ENCODE measurements around the gene ITLN2. TPM values are rescaled to one million over a fixed set of nuclear protein-coding genes. Genes with fewer than 3 reads are reported as not detected.

Gene ITLN2
- total and polyA plus RNA-seq, 2 experiments from 2014 or later, result not detected

DNA sequence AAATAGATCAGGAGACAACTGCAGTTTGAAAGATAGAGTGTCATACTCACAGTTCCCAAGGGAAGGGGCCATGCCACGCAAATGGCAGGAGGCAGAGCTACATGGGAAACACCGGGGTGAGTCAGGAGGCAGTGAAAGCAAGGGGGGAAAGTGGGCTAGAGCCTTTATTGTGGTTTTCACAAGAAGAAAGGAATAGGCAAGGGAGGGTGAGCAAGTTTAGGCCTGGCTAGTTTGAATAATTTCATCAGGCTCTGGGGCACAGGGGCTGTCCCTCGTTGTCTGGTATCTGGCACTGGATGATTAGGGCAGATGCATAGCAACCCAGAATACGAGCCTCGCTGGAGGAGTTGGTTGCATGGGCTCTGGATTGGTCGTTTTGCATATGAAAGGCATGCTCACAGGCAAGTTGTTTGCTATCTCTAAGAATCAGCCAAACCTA, 17.0 kb upstream of the ITLN2 start:
- H4K20me1 ChIP-seq (ENCODE audit: insufficient read depth), result no peaks in the 10 kb centered on the region
- in situ Hi-C loops (cut with MboI), result no loop called here
- DNase-seq, result no peak
- no peaks in the 10 kb centered on the region for H3K9me2 ChIP-seq (ENCODE audit: insufficient read depth)
- H3K4me1 ChIP-seq (ENCODE audit: insufficient read depth), result no peaks in the 10 kb centered on the region
- H3K4me2 ChIP-seq (ENCODE audit: unreplicated experiment), result no peak overlapping the region
- H3F3A ChIP-seq (ENCODE audit: insufficient read depth), result no peaks in the 10 kb centered on the region
- TF ChIP-seq EZH2phosphoT487 (IDR thresholded peaks at IDR 0.05; ENCODE audit: insufficient read depth, low read depth), result no peak
- no peak for TF ChIP-seq EZH2 (IDR thresholded peaks at IDR 0.05; ENCODE audit: insufficient read depth, poor library complexity, severe bottlenecking)
- no peaks in the 10 kb centered on the region for H3K36me3 ChIP-seq (ENCODE audit: low read depth)
- no peak overlapping the region for H3K4me3 ChIP-seq
- H3K27me3 ChIP-seq (replicated peaks; ENCODE audit: insufficient read depth), result peaks cover 14% of the 10 kb centered on the region; the same call in 1 of the 2 replicates
- 18 to 19% methylated on average over 6 of the region's 6 CpGs for WGBS, 2 experiments (ENCODE audit: low coverage in 1 of 2, low lambda C conversion rate in 2 of 2, missing lambda C conversion rate in 2 of 2)
- H3K79me2 ChIP-seq (ENCODE audit: insufficient read depth), result no peaks in the 10 kb centered on the region
- H3K9ac ChIP-seq, result no peak overlapping the region
- H3K9me3 ChIP-seq (ENCODE audit: low read depth), result no peaks in the 10 kb centered on the region
- no peak overlapping the region for H3K27ac ChIP-seq
- no peak overlapping the region for H2AFZ ChIP-seq

GRCh38 chr1:160963521-160963920, 8.9 kb upstream of the ITLN2 start:
- WGBS, 2 experiments (ENCODE audit: low coverage in 1 of 2, low lambda C conversion rate in 2 of 2, missing lambda C conversion rate in 2 of 2), result 5 to 6% methylated on average over 4 of the region's 4 CpGs
- Histone ChIP-seq H3K4me3 (no peak overlapping the region), H3K9me2 (ENCODE audit: insufficient read depth) (no peaks in the 10 kb centered on the region), H3K27ac (no peak overlapping the region), H3F3A (ENCODE audit: insufficient read depth) (no peaks in the 10 kb centered on the region), H3K4me2 (ENCODE audit: unreplicated experiment) (no peak overlapping the region), H3K36me3 (ENCODE audit: low read depth) (no peaks in the 10 kb centered on the region), H4K20me1 (ENCODE audit: insufficient read depth) (no peaks in the 10 kb centered on the region), H2AFZ (no peak overlapping the region), H3K4me1 (ENCODE audit: insufficient read depth) (no peaks in the 10 kb centered on the region), H3K27me3 (replicated peaks; ENCODE audit: insufficient read depth) (peaks cover 5% of the 10 kb centered on the region; the same call in 1 of the 2 replicates), H3K9me3 (ENCODE audit: low read depth) (no peaks in the 10 kb centered on the region), H3K9ac (no peak overlapping the region), H3K79me2 (ENCODE audit: insufficient read depth) (no peaks in the 10 kb centered on the region)
- TF ChIP-seq EZH2 (IDR thresholded peaks at IDR 0.05; ENCODE audit: insufficient read depth, poor library complexity, severe bottlenecking) (no peak), EZH2phosphoT487 (IDR thresholded peaks at IDR 0.05; ENCODE audit: insufficient read depth, low read depth) (no peak)
- in situ Hi-C loops (cut with MboI), result no loop called here
- no peak for DNase-seq

GRCh38 chr1:160961419-160961818, 6.8 kb upstream of the ITLN2 start:
- no peak overlapping the region for H3K4me3 ChIP-seq
- H3K27me3 ChIP-seq (replicated peaks; ENCODE audit: insufficient read depth), result peaks cover 8% of the 10 kb centered on the region; the same call in 1 of the 2 replicates
- no peaks in the 10 kb centered on the region for H4K20me1 ChIP-seq (ENCODE audit: insufficient read depth)
- H3K27ac ChIP-seq, result no peak overlapping the region
- WGBS, 2 experiments (ENCODE audit: low coverage in 1 of 2, low lambda C conversion rate in 2 of 2, missing lambda C conversion rate in 2 of 2), result 0 to 11% methylated on average over 1 of the region's 1 CpG
- H3K4me2 ChIP-seq (ENCODE audit: unreplicated experiment), result no peak overlapping the region
- H2AFZ ChIP-seq, result no peak overlapping the region
- in situ Hi-C loops (cut with MboI), result no loop called here
- no peaks in the 10 kb centered on the region for H3K9me2 ChIP-seq (ENCODE audit: insufficient read depth)
- H3K36me3 ChIP-seq (ENCODE audit: low read depth), result no peaks in the 10 kb centered on the region
- no peak for DNase-seq
- H3K79me2 ChIP-seq (ENCODE audit: insufficient read depth), result no peaks in the 10 kb centered on the region
- no peaks in the 10 kb centered on the region for H3F3A ChIP-seq (ENCODE audit: insufficient read depth)
- TF ChIP-seq EZH2phosphoT487 (IDR thresholded peaks at IDR 0.05; ENCODE audit: insufficient read depth, low read depth) (no peak), EZH2 (IDR thresholded peaks at IDR 0.05; ENCODE audit: insufficient read depth, poor library complexity, severe bottlenecking) (no peak)
- H3K9ac ChIP-seq, result no peak overlapping the region
- no peaks in the 10 kb centered on the region for H3K4me1 ChIP-seq (ENCODE audit: insufficient read depth)
- no peaks in the 10 kb centered on the region for H3K9me3 ChIP-seq (ENCODE audit: low read depth)

DNA sequence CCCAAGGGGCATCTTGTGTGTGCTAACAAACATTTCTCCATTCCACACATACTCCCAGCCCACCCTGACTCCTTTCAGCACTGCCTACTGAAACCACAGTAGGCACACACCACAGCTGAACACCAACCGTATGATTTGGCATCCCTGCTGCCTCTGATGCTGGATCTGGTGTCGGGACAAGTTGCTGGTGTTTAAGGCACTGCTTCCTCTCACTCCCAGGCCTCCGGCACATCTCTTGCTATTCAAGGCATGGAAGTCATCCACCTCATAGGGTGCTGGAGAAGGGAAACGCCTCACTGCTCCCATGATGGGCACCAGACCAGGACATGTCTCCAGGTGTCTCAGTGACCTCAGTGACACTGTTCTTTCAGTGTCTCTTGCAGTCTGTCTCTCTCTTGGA, 2.4 kb upstream of the ITLN2 start:
- WGBS, 2 experiments (ENCODE audit: low coverage in 1 of 2, low lambda C conversion rate in 2 of 2, missing lambda C conversion rate in 2 of 2), result 16 to 22% methylated on average over 4 of the region's 4 CpGs
- Histone ChIP-seq H3K9ac (no peak overlapping the region), H3K27me3 (replicated peaks; ENCODE audit: insufficient read depth) (peaks cover 15% of the 10 kb centered on the region), H3K27ac (no peak overlapping the region), H3K4me3 (no peak overlapping the region), H3K36me3 (ENCODE audit: low read depth) (no peaks in the 10 kb centered on the region), H3K9me3 (ENCODE audit: low read depth) (no peaks in the 10 kb centered on the region), H2AFZ (no peak overlapping the region), H4K20me1 (ENCODE audit: insufficient read depth) (no peaks in the 10 kb centered on the region), H3K4me2 (ENCODE audit: unreplicated experiment) (no peak overlapping the region), H3F3A (ENCODE audit: insufficient read depth) (no peaks in the 10 kb centered on the region), H3K9me2 (ENCODE audit: insufficient read depth) (no peaks in the 10 kb centered on the region), H3K4me1 (ENCODE audit: insufficient read depth) (no peaks in the 10 kb centered on the region), H3K79me2 (ENCODE audit: insufficient read depth) (no peaks in the 10 kb centered on the region)
- no peak for DNase-seq
- TF ChIP-seq EZH2 (IDR thresholded peaks at IDR 0.05; ENCODE audit: insufficient read depth, poor library complexity, severe bottlenecking) (no peak), EZH2phosphoT487 (IDR thresholded peaks at IDR 0.05; ENCODE audit: insufficient read depth, low read depth) (no peak)
- in situ Hi-C loops (cut with MboI), result no loop called here

DNA sequence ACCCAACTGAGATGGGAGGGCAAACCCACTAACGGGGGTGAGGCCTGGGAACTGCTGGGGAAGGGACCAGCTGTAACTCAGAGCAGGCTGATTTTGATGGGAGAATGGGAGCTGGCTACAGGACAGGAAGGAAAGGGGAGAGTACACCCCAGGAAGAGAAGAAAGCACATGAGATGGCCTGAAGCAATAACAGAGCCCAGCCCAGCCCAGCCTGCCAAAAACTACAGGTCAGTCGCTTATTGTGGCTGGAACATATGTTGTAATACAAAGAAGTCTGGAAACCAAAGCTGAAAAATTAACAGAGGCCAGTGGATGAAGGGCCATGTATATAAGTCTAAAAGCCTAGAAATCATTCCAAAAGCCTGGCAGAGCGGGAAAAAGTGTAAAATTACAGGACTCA, 1.6 kb downstream of the ITLN2 start:
- no peaks in the 10 kb centered on the region for H3K79me2 ChIP-seq (ENCODE audit: insufficient read depth)
- H3K4me2 ChIP-seq (ENCODE audit: unreplicated experiment), result no peak overlapping the region
- WGBS, 2 experiments (ENCODE audit: low coverage in 1 of 2, low lambda C conversion rate in 2 of 2, missing lambda C conversion rate in 2 of 2), result 8 to 11% methylated on average over 3 of the region's 3 CpGs
- H3K36me3 ChIP-seq (ENCODE audit: low read depth), result no peaks in the 10 kb centered on the region
- no peak overlapping the region for H3K9ac ChIP-seq
- no peak for TF ChIP-seq EZH2phosphoT487 (IDR thresholded peaks at IDR 0.05; ENCODE audit: insufficient read depth, low read depth)
- TF ChIP-seq EZH2 (IDR thresholded peaks at IDR 0.05; ENCODE audit: insufficient read depth, poor library complexity, severe bottlenecking), result no peak
- H3K4me1 ChIP-seq (ENCODE audit: insufficient read depth), result no peaks in the 10 kb centered on the region
- in situ Hi-C loops (cut with MboI), result no loop called here
- H3F3A ChIP-seq (ENCODE audit: insufficient read depth), result no peaks in the 10 kb centered on the region
- peaks cover 9% of the 10 kb centered on the region for H3K27me3 ChIP-seq (replicated peaks; ENCODE audit: insufficient read depth)
- H2AFZ ChIP-seq, result no peak overlapping the region
- H4K20me1 ChIP-seq (ENCODE audit: insufficient read depth), result no peaks in the 10 kb centered on the region
- H3K4me3 ChIP-seq, result no peak overlapping the region
- no peaks in the 10 kb centered on the region for H3K9me2 ChIP-seq (ENCODE audit: insufficient read depth)
- no peaks in the 10 kb centered on the region for H3K9me3 ChIP-seq (ENCODE audit: low read depth)
- DNase-seq, result peak; percentile 10
- H3K27ac ChIP-seq, result no peak overlapping the region
